Liver (tissue), 3 donors: Measurements from ENCODE around the gene SLC2A8.

Experiments used
- NR2F2 ChIP-seq: IDR thresholded peaks from 2 replicates; pipeline ENCODE4 v1.6.1; 2016; ENCODE audit warnings: antibody characterized with exemption
- TF ChIP-seq, protein P1 (sequence below): fragments of 150-350 bp; IDR thresholded peaks from 2 replicates; pipeline ENCODE4 v1.5.1; 2017; ENCODE audit warnings: improper control_type of control experiment, low read depth, low read length; ENCODE audit not compliant: missing input control
- TF ChIP-seq, protein P2 (sequence below): IDR thresholded peaks from 2 replicates; pipeline ENCODE4 v1.6.1; 2016; ENCODE audit warnings: antibody characterized with exemption
- TF ChIP-seq, protein P3 (sequence below): IDR thresholded peaks from 2 replicates; pipeline ENCODE4 v1.6.1; 2016; ENCODE audit warnings: antibody characterized with exemption
- TF ChIP-seq, protein P4 (sequence below): IDR thresholded peaks from 2 replicates; pipeline ENCODE4 v1.6.1; 2016; ENCODE audit warnings: antibody characterized with exemption, mild to moderate bottlenecking
- donor health status: healthy.
- donor health status: healthy.

DNA sequence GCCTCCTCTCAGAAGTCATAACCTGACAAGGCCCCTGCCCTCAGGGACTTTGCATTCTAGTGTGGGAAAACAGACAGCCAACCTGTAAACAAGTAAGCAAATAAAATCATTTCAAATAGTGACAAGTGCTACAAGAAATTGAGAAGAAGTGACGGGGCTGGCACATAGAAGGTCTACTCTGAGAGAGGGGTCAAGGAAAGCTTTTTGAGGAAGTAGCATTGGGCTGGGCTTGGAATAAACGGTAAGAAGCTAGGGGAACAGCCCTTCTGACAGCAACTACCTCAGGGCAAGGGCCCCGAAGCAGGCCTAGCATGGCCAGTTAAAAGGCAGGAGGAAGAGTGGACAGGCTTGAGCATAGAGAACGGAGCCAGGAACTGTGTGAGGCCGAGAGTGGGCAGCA is 4.8 kb upstream of the SLC2A8 start:
- TF ChIP-seq, protein P1, sequence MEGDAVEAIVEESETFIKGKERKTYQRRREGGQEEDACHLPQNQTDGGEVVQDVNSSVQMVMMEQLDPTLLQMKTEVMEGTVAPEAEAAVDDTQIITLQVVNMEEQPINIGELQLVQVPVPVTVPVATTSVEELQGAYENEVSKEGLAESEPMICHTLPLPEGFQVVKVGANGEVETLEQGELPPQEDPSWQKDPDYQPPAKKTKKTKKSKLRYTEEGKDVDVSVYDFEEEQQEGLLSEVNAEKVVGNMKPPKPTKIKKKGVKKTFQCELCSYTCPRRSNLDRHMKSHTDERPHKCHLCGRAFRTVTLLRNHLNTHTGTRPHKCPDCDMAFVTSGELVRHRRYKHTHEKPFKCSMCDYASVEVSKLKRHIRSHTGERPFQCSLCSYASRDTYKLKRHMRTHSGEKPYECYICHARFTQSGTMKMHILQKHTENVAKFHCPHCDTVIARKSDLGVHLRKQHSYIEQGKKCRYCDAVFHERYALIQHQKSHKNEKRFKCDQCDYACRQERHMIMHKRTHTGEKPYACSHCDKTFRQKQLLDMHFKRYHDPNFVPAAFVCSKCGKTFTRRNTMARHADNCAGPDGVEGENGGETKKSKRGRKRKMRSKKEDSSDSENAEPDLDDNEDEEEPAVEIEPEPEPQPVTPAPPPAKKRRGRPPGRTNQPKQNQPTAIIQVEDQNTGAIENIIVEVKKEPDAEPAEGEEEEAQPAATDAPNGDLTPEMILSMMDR, result no peak
- TF ChIP-seq NR2F2, result no peak
- TF ChIP-seq, protein P2, sequence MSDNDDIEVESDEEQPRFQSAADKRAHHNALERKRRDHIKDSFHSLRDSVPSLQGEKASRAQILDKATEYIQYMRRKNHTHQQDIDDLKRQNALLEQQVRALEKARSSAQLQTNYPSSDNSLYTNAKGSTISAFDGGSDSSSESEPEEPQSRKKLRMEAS, result no peak
- TF ChIP-seq, protein P3, sequence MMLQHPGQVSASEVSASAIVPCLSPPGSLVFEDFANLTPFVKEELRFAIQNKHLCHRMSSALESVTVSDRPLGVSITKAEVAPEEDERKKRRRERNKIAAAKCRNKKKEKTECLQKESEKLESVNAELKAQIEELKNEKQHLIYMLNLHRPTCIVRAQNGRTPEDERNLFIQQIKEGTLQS, result no peak
- TF ChIP-seq, protein P4, sequence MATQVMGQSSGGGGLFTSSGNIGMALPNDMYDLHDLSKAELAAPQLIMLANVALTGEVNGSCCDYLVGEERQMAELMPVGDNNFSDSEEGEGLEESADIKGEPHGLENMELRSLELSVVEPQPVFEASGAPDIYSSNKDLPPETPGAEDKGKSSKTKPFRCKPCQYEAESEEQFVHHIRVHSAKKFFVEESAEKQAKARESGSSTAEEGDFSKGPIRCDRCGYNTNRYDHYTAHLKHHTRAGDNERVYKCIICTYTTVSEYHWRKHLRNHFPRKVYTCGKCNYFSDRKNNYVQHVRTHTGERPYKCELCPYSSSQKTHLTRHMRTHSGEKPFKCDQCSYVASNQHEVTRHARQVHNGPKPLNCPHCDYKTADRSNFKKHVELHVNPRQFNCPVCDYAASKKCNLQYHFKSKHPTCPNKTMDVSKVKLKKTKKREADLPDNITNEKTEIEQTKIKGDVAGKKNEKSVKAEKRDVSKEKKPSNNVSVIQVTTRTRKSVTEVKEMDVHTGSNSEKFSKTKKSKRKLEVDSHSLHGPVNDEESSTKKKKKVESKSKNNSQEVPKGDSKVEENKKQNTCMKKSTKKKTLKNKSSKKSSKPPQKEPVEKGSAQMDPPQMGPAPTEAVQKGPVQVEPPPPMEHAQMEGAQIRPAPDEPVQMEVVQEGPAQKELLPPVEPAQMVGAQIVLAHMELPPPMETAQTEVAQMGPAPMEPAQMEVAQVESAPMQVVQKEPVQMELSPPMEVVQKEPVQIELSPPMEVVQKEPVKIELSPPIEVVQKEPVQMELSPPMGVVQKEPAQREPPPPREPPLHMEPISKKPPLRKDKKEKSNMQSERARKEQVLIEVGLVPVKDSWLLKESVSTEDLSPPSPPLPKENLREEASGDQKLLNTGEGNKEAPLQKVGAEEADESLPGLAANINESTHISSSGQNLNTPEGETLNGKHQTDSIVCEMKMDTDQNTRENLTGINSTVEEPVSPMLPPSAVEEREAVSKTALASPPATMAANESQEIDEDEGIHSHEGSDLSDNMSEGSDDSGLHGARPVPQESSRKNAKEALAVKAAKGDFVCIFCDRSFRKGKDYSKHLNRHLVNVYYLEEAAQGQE, result no peak
